GM18499 (cell line): ENCODE measurements around the gene TAT.

Source experiments
- ATAC-seq: cut with Tn5 transposase; IDR thresholded peaks from one replicate; pipeline ENCODE4 v1.9.1; 2021; ENCODE audit warnings: moderate number of reproducible peaks; ENCODE audit not compliant: insufficient read depth, unreplicated experiment

The TAT gene

DNA sequence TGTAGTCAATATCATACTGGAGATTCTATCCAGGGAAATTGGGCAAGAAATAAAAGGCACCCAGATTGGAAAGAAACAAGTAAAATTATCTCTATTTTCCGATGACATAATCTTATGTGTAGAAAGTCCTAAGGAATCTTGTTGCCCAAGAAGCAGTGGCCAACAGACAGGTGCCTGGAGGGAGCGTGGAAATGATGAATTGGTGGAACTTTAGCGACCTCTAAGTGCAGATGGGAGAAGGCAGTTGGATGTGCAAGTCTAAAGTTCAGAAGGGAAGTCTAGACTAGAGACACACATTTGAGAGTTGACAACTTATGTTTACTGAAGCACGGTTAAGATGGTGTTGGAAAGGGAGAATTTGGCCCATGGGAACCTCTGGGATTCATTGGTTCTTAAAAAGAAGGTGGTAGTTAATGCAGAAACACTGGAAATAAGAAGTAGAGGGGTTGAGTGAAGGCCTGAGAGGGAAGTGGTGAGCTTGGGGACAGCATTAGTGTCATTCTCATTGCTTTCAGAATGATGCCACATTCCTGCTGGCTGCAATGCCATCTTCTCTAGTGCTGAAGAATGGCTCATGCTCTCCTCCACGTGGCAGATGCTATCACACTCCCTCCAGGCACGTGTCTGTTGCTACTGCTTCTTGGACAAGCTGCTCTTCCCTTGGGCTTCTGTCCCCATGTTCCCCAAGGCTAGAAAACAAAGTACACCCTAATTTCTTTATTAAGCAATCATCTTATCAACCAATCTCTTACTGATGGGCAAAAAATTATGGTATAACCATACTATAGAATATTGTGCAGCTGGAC, 24.0 kb downstream of the TAT start:
- no peak for ATAC-seq

DNA sequence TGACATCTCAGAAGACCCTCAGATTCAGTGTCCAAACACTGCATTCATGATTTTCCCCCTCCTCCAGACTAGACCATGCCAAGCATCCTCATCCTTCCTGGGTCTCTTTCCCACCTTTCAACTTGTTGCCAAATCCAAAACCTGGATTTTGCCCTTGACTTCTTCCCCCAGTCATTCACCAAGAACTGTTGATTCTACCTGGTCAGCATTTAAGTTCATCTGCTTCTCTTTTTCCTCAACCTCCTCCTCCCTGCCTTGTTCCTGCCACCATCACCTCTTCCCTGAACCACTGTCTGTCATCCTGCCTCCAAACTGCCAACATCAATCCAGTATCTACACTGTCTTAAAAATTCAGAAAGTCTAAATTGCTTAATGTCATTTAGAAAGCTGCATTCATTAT, 29.7 kb downstream of the TAT start:
- no peak for ATAC-seq

DNA sequence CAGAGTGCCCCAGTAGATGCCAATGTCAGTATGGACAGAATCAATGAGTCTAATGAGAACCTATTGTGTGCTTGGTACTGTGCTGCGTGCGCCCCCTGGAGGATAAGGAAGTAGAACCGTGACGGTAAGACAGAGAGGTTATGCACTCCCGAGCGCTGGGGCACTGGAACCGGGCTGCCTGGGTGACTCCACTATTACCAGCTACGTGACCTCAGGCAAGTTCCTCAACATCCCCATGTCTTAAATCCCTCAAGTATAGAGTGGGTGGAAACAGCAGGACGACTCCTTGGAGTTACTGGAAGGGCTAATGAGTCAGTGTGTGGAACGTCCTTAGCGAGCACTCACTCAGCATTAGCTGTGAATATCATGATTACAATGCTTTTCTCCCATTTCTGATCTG, 34.5 kb downstream of the TAT start:
- no peak for ATAC-seq

- no peak for ATAC-seq
These were observed 39.2 kb downstream of the TAT start for GRCh38 chr16:71537643-71538042.

DNA sequence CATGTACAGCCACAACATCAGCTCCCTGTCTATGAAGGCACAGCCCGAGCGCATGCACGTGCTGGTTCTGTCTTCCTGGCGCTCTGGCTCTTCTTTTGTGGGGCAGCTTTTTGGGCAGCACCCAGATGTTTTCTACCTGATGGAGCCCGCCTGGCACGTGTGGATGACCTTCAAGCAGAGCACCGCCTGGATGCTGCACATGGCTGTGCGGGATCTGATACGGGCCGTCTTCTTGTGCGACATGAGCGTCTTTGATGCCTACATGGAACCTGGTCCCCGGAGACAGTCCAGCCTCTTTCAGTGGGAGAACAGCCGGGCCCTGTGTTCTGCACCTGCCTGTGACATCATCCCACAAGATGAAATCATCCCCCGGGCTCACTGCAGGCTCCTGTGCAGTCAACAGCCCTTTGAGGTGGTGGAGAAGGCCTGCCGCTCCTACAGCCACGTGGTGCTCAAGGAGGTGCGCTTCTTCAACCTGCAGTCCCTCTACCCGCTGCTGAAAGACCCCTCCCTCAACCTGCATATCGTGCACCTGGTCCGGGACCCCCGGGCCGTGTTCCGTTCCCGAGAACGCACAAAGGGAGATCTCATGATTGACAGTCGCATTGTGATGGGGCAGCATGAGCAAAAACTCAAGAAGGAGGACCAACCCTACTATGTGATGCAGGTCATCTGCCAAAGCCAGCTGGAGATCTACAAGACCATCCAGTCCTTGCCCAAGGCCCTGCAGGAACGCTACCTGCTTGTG, 40.0 kb downstream of the TAT start:
- no peak for ATAC-seq

DNA sequence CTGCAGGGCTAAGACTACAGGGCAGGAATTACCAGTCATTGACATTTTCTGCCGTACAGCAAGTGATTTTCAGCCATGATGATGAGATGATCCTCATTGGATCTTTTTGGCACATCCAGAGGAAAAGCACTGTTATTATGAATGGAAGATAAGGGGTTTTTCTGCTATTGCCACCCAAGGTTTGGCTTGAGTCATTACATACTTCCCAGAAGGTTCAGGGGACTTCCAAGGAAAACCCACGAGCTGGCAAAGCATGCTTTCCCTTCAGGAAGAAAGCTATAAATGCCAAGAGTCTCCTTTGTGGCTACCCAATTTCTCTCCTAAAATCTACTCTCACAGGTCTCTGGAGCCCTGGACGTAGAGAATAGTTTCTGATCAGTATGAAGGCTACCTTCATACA, 44.5 kb downstream of the TAT start:
- no peak for ATAC-seq

DNA sequence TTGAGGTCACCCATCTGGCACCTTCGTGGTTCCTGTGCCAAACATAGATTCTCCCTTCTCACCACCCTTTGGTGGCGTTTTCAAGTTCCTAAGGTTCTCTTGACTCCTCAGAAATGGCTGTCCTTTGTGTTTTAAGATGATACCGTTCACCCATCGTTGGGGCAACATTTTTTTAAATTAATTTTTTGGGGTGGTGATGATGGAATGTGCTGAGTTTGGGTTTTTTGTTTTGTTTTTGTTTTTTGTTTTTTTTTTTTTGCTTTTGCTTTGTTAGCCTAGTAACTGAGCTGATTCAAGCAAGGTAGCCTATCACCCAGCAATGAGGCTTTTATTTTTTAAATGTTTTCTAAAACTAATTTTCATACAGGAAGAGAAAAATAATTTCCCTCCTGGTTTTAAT, 48.0 kb downstream of the TAT start:
- ATAC-seq, result no peak

DNA sequence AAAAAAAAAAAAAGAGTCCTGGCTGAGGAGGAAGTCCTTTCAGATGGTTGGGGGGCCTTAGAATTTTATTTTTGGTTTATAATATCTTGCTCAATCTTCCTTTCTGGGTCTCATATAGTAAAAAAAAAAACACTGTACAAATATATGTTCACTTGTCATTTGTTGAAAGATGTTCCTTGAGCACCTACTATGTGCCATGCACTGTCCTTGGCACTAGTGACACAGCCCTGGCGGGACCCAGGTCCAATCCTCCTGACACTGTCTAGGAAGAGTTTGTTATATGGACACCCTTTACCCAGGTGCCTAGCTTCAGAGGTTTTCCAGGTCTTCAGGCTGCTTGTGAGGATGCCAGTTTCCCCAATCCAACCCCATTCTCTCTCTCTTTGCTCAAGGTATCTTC, 48.6 kb downstream of the TAT start:
- ATAC-seq, result no peak

DNA sequence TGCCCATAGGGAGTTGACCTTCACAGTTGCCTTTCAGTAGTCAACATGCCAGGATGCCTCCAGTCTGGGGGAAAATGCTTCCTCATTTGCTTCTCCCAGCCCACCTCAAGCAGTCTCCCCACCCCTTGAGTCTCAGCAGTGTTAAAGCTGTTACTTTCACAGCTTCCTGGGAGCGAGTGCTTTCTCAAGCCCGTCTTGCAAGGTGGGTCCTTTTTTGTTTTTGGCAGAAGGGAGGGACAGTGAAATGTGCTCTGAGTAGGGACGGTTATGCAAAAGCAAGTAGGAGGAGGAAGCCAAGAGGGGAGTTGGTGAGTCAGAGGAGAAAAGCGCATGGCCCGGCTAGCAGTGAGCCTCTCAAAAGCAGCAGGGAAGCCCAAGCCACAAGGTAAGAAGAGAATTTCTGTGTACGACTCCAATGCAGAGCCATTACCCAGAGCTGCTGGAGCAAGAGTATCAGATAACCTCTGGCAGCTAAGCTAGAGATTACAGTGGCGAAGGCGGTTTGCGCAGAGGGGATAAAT, 50.7 kb downstream of the TAT start, which contains the start of gene CHST4:
Gene CHST4, plus strand, starts transcription at position 316 of the 521 bp plus-strand sequence. CDS start 10,252 bp downstream, outside the sequence.
- peak; percentile 46 for ATAC-seq

GRCh38 chr16:71524566-71525553, 52.0 kb downstream of the TAT start:
- no peak for ATAC-seq

DNA sequence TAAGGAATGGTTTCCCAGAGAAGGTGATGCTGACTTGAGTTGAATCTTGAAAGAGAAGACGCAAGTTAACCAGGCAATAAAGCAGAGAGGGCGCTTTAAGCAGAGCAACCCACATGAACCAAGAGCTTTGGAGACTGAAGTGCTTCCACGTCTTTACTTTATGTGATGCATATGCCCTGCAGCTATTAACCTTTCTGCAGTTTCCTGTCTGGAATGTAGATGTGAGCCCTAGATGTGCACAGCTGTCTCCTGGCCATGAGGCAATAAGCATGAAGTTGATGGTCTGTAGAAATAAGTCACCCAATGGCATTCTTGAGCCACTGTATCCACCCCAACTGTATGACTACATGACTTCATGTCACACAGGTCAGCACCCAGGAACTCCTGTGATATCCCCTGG, 56.3 kb downstream of the TAT start:
- no peak for ATAC-seq
